Body of pancreas (tissue), 4 donors: Measurements from ENCODE around the gene CYREN.

Experiments used
- POLR2A ChIP-seq, 3 donors: fragments of 450-650 bp; IDR thresholded peaks; one replicate each; pipeline ENCODE4 v1.6.1; 2016; ENCODE audit warnings: antibody characterized with exemption in 3 of 3, mild to moderate bottlenecking in 2 of 3
- TF ChIP-seq, protein P1 (sequence below), 7 experiments: fragments of 450-650 bp in 4 of 7; fragments of 200-600 bp in 3 of 7; sonication (generic) in 3 of 7; IDR thresholded peaks; one replicate each; pipeline ENCODE4 v1.5.1; 2016 to 2019; ENCODE audit warnings: antibody characterized with exemption in 7 of 7

GRCh38 chr7:135181261-135181928, 10.9 kb upstream of the CYREN start:
- TF ChIP-seq, protein P1, sequence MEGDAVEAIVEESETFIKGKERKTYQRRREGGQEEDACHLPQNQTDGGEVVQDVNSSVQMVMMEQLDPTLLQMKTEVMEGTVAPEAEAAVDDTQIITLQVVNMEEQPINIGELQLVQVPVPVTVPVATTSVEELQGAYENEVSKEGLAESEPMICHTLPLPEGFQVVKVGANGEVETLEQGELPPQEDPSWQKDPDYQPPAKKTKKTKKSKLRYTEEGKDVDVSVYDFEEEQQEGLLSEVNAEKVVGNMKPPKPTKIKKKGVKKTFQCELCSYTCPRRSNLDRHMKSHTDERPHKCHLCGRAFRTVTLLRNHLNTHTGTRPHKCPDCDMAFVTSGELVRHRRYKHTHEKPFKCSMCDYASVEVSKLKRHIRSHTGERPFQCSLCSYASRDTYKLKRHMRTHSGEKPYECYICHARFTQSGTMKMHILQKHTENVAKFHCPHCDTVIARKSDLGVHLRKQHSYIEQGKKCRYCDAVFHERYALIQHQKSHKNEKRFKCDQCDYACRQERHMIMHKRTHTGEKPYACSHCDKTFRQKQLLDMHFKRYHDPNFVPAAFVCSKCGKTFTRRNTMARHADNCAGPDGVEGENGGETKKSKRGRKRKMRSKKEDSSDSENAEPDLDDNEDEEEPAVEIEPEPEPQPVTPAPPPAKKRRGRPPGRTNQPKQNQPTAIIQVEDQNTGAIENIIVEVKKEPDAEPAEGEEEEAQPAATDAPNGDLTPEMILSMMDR (IDR thresholded peaks at IDR 0.05), result no peak
- TF ChIP-seq POLR2A (IDR thresholded peaks at IDR 0.05), result no peak
